ENCODE results near the gene ELP1. TPM values are rescaled to one million over a fixed set of nuclear protein-coding genes. Genes with fewer than 3 reads are reported as not detected.

ELP1 gene
- polyA plus RNA-seq, 1 experiment, result 29.9 TPM

DNA sequence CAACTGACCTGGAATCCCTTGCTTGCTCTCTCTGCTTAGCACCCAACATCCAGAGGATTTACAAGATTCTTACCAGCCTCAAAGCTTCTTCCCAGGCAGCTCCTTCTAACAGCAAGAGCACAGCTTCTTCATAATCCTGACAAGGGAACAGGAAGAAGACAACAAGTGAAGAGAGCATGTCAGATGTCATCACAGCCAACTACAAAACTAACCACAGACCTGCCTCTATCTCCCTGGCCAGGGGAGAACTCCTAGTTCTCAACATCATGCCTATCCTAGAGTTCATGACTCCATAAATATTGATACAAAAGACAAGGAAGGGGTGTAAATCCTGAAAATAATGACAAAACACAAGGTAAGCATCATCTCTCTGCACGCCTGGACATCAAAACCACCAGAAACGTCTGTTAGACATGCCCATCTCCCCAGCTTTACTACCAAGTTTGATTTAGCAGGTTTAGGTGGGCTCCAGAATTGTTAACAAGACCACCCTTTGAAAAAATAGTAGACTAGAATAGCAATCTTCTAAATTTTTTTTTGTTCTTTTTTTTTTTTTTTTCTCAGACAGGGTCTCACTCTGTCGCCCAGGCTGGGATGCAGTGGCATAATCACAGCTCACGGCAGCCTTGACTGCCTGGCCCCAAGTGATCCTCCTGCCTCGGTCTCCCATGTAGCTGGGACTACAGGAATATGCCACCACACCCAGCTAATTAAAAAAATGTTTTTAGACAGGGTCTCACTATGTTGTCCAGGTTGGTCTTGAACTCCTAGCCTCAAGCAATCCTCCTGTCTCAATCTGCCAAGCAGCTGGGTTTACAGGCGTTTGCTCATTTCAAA lies 51.7 kb downstream of the ELP1 start:
- no peak overlapping the region for H3K27ac ChIP-seq (ENCODE audit: low read depth, low read length)
- no peak for DNase-seq (ENCODE audit: low read depth, low spot score)
- POLR2A ChIA-PET, result no interaction called here
- TF ChIP-seq CTCF (IDR thresholded peaks at IDR 0.05; ENCODE audit: low read depth, low read length), result no peak
- H3K9me3 ChIP-seq (ENCODE audit: control insufficient read depth, insufficient read depth, low read length), result no peaks in the 10 kb centered on the region
- H3K4me3 ChIP-seq (ENCODE audit: low read depth, low read length), result no peak overlapping the region
- no peaks in the 10 kb centered on the region for H3K27me3 ChIP-seq (ENCODE audit: control insufficient read depth, insufficient read depth, low read length)
- CTCF ChIA-PET, result no interaction called here

DNA sequence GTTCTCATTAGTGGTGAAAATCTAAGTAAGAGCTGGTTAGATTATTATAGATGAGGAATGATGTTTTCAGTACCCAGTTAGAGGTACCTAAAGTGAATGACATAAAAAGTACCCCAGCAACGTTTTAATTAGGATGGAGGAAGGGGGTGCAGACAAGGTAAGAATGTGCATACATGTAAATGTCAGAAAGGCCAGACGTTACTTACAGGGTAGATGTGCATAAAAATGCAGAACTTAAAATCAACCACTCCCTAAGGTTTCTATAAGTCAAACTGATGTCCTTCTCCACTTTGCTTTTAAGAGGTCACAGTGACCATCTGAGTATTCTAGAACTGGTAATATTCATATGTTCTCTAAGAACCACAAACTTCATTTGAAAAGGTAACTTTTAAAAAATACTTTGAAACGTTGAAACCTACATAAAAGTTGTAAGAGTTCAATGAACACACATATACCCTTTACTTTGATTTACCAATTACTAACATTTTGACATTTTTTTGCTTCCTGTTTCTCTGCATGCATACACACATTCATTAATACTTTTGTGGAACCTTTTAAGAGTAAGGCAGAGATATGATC lies 53.1 kb downstream of the ELP1 start:
- Histone ChIP-seq H3K9me3 (ENCODE audit: control insufficient read depth, insufficient read depth, low read length) (no peaks in the 10 kb centered on the region), H3K27ac (ENCODE audit: low read depth, low read length) (no peak overlapping the region), H3K4me3 (ENCODE audit: low read depth, low read length) (no peak overlapping the region), H3K27me3 (ENCODE audit: control insufficient read depth, insufficient read depth, low read length) (no peaks in the 10 kb centered on the region)
- no peak for DNase-seq (ENCODE audit: low read depth, low spot score)
- no peak for TF ChIP-seq CTCF (IDR thresholded peaks at IDR 0.05; ENCODE audit: low read depth, low read length)
- POLR2A ChIA-PET, result no interaction called here
- CTCF ChIA-PET, result interaction anchor here (1.2 kb wide), 1 partner anchor 1416 kb away, joined by 3 read pairs; no protein-coding TSS in a partner anchor

GRCh38 chr9:108877524-108877923 lies 56.4 kb downstream of the ELP1 start:
- CTCF ChIA-PET, result no interaction called here
- H3K27ac ChIP-seq (ENCODE audit: low read depth, low read length), result no peak overlapping the region
- H3K9me3 ChIP-seq (ENCODE audit: control insufficient read depth, insufficient read depth, low read length), result no peaks in the 10 kb centered on the region
- H3K27me3 ChIP-seq (ENCODE audit: control insufficient read depth, insufficient read depth, low read length), result no peaks in the 10 kb centered on the region
- TF ChIP-seq CTCF (IDR thresholded peaks at IDR 0.05; ENCODE audit: low read depth, low read length), result no peak
- POLR2A ChIA-PET, result no interaction called here
- H3K4me3 ChIP-seq (ENCODE audit: low read depth, low read length), result no peak overlapping the region
- no peak for DNase-seq (ENCODE audit: low read depth, low spot score)

DNA sequence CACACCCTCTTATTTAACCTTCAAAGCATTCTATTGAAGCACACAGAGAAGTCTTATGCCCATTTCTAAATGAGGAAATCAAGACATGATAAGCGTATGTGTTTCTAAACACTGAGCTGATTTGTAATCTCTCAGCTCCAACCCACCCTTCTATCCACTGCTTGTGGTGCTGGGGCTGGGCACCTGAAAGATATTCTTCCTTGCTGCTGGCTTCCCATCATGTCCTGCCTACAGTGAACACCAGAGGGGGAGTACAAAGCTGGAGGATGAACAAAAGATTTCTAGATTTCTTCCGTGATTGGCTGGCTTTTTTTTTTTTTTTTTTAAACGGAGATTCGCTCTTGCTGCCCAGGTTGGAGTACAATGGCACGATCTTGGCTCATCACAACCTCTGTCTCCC lies 57.5 kb downstream of the ELP1 start:
- POLR2A ChIA-PET, result no interaction called here
- CTCF ChIA-PET, result no interaction called here
- no peaks in the 10 kb centered on the region for H3K9me3 ChIP-seq (ENCODE audit: control insufficient read depth, insufficient read depth, low read length)
- H3K27me3 ChIP-seq (ENCODE audit: control insufficient read depth, insufficient read depth, low read length), result no peaks in the 10 kb centered on the region
- no peak overlapping the region for H3K27ac ChIP-seq (ENCODE audit: low read depth, low read length)
- H3K4me3 ChIP-seq (ENCODE audit: low read depth, low read length), result no peak overlapping the region
- DNase-seq (ENCODE audit: low read depth, low spot score), result no peak
- TF ChIP-seq CTCF (IDR thresholded peaks at IDR 0.05; ENCODE audit: low read depth, low read length), result no peak

- Histone ChIP-seq H3K27ac (ENCODE audit: low read depth, low read length) (no peak overlapping the region), H3K4me3 (ENCODE audit: low read depth, low read length) (no peak overlapping the region), H3K27me3 (ENCODE audit: control insufficient read depth, insufficient read depth, low read length) (no peaks in the 10 kb centered on the region), H3K9me3 (ENCODE audit: control insufficient read depth, insufficient read depth, low read length) (no peaks in the 10 kb centered on the region)
- no peak for TF ChIP-seq CTCF (IDR thresholded peaks at IDR 0.05; ENCODE audit: low read depth, low read length)
- ChIA-PET CTCF (no interaction called here), POLR2A (no interaction called here)
- DNase-seq (ENCODE audit: low read depth, low spot score), result no peak
Observed at GRCh38 chr9:108874058-108874788, 59.7 kb downstream of the ELP1 start.
